IPS DF 6.9 (cell line): ENCODE data around the gene COX7C.
"Not testable (repeated sequence)": the region's sequence is repeated elsewhere in the genome, so short reads cannot be mapped to it uniquely, and the experiment has no call there.

Experiments
- DNase-seq: peaks from one replicate; pipeline ENCODE4 v3.0.0-alpha.2; 2013; ENCODE audit warnings: low read depth, low spot score
- H3K27ac ChIP-seq: one replicate; pipeline ENCODE4 v1.5.1; 2013; ENCODE audit warnings: low read length, control low read depth
- H3K27me3 ChIP-seq: 2 replicates; pipeline ENCODE4 v1.6.1; 2013; ENCODE audit warnings: mild to moderate bottlenecking, low read length; ENCODE audit not compliant: control insufficient read depth, insufficient read depth
- H3K36me3 ChIP-seq: 2 replicates; pipeline ENCODE4 v1.6.1; 2013; ENCODE audit warnings: low read length; ENCODE audit not compliant: control insufficient read depth, insufficient read depth
- H3K4me1 ChIP-seq: 2 replicates; pipeline ENCODE4 v1.6.1; 2013; ENCODE audit warnings: low read length; ENCODE audit not compliant: control insufficient read depth, insufficient read depth
- H3K4me3 ChIP-seq: 2 replicates; pipeline ENCODE4 v1.5.1; 2013; ENCODE audit warnings: mild to moderate bottlenecking, low read length
- H3K9me3 ChIP-seq: 2 replicates; pipeline ENCODE4 v1.6.1; 2013; ENCODE audit warnings: low read length, inconsistent platforms; ENCODE audit not compliant: control insufficient read depth, insufficient read depth
- WGBS: extraction: QIAGEN DNeasy Blood & Tissue Kit; methylation state at CpG from one replicate; pipeline ENCODE4 v1.1.7; 2013; ENCODE audit warnings: mixed read lengths, missing lambda C conversion rate; ENCODE audit not compliant: insufficient read length, insufficient coverage; 5-methylcytosine and 5-hydroxymethylcytosine counted together

COX7C gene

DNA sequence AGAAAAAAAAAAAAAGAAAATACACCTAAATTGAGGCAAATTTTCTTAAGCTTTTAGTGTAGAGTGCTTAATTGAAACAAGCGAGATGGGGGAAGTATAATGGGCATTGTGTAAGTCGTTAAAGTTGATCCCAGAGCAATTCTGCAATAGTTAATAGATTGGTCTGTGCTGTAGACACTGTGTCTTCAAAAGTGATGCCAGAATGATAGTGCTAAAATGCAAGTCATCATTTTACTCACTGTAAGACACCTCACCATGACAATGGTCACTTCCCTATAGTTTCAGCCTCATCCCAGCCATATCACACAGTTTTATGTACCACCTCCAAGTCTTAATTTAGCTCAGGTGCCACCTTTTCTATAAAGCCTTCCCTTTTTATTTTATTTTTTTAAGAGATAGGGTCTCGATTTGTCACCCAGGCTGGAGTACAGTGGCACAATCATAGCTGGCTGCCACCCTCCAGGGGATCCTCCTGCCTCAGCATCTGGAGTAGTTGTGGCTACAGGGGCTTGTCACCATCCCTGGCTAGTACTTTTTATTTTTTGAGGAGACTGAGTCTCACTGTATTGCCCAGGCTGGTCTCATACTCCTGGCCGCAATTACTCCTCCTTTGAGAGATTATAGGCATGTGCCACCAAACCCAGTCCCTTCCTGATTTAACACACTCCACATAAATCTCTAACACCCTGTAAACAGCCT, 6.2 kb downstream of the COX7C start:
- H3K27ac ChIP-seq = no peak overlapping the region
- H3K4me1 ChIP-seq = no peaks in the 10 kb centered on the region
- H3K9me3 ChIP-seq = no peaks in the 10 kb centered on the region
- no peaks in the 10 kb centered on the region for H3K27me3 ChIP-seq
- DNase-seq = no peak
- no peak overlapping the region for H3K4me3 ChIP-seq
- H3K36me3 ChIP-seq = peaks cover 14% of the 10 kb centered on the region
- WGBS = no CpG with 5 or more reads among the region's 4 CpGs

- no peaks in the 10 kb centered on the region for H3K9me3 ChIP-seq
- no CpG with 5 or more reads among the region's 2 CpGs for WGBS
- DNase-seq = no peak
- H3K4me1 ChIP-seq = no peaks in the 10 kb centered on the region
- H3K4me3 ChIP-seq = no peak overlapping the region
- H3K27ac ChIP-seq = no peak overlapping the region
- H3K36me3 ChIP-seq = peaks cover 6% of the 10 kb centered on the region
- H3K27me3 ChIP-seq = no peaks in the 10 kb centered on the region
Observed at GRCh38 chr5:86625148-86625547, 7.4 kb downstream of the COX7C start.

DNA sequence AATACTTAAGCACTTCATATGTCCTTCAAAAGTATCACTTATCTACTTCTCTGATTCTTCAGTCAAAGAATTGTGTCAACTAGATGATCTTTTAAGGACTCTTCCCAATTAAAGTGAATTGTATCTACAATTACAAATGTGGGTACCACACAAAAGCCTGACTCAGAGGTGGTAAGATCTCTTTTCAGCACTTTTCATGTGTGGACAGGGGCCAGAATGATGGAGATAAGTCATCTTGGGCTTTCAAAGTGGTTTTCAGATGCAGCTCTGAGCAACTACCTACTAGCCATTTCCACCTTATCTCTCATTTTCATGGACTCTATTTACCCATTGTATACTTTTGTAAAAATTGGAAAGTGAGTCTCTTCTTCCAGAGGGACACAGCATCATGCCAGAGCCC, 8.4 kb downstream of the COX7C start:
- DNase-seq = no peak
- Histone ChIP-seq H3K4me3 (no peak overlapping the region), H3K36me3 (peaks cover 4% of the 10 kb centered on the region), H3K27me3 (no peaks in the 10 kb centered on the region), H3K9me3 (no peaks in the 10 kb centered on the region), H3K27ac (no peak overlapping the region), H3K4me1 (no peaks in the 10 kb centered on the region)

DNA sequence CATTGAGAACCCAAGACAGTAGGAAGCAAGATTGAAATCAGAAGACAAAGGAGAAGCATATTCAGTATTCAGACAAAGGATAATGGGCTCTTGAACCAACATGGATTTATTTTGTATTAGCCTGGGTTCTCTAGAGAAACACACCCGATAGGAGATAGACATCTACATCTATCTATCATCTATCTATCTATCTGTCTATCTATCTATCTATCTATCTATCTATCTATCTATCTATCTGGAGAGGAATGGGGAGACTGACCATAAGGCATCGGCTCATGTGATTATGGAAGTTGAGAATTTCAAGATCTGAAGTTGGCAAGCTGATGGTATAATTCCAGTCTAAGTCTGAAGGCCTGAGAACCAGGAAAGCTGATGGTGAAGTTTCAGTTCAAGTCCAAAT, 13.4 kb downstream of the COX7C start:
- no CpG with 5 or more reads among the region's 2 CpGs for WGBS
- no peak overlapping the region for H3K4me3 ChIP-seq
- no peaks in the 10 kb centered on the region for H3K27me3 ChIP-seq
- no peaks in the 10 kb centered on the region for H3K4me1 ChIP-seq
- no peaks in the 10 kb centered on the region for H3K9me3 ChIP-seq
- DNase-seq = no peak
- H3K27ac ChIP-seq = no peak overlapping the region
- H3K36me3 ChIP-seq = no peaks in the 10 kb centered on the region

GRCh38 chr5:86640998-86641397, 23.3 kb downstream of the COX7C start:
- DNase-seq = no peak
- Histone ChIP-seq H3K4me1 (peaks cover 8% of the 10 kb centered on the region; the same call in 1 of the 2 replicates), H3K27ac (no peak overlapping the region), H3K4me3 (no peak overlapping the region), H3K27me3 (no peaks in the 10 kb centered on the region), H3K9me3 (no peaks in the 10 kb centered on the region), H3K36me3 (no peaks in the 10 kb centered on the region)
- WGBS = no CpG with 5 or more reads among the region's 2 CpGs

- Histone ChIP-seq H3K27me3 (no peaks in the 10 kb centered on the region), H3K4me1 (peaks cover 5% of the 10 kb centered on the region; the same call in 1 of the 2 replicates), H3K4me3 (no peak overlapping the region), H3K9me3 (no peaks in the 10 kb centered on the region), H3K36me3 (no peaks in the 10 kb centered on the region; the same call in 1 of the 2 replicates), H3K27ac (peak overlapping the region; percentile 40)
- WGBS = no CpG with 5 or more reads among the region's 3 CpGs
- DNase-seq = peak; percentile 52
Observed at GRCh38 chr5:86644843-86645242, 27.1 kb downstream of the COX7C start.

DNA sequence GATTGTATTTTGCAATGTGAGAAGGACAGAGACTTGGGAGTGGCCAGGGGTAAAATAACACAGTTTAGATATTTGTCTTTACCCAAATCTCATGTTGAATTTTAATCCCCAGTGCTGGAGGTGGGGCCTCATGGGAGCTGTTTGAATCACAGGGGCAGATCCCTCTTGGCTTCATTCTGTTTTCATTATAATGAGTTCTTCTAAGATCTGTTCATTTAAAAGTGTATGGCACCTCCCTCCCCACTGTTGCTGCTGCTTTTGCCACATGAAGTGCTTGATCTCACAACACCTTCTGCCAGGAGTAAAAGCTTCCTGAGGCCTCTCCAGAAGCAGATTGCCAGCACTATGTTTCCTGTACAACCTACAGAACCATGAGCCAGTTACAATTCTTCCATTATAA, 28.1 kb downstream of the COX7C start:
- no peaks in the 10 kb centered on the region for H3K9me3 ChIP-seq
- H3K27ac ChIP-seq = no peak overlapping the region
- H3K4me3 ChIP-seq = no peak overlapping the region
- H3K27me3 ChIP-seq = no peaks in the 10 kb centered on the region
- no peaks in the 10 kb centered on the region; the same call in 1 of the 2 replicates for H3K36me3 ChIP-seq
- H3K4me1 ChIP-seq = peaks cover 5% of the 10 kb centered on the region; the same call in 1 of the 2 replicates
- no peak for DNase-seq

DNA sequence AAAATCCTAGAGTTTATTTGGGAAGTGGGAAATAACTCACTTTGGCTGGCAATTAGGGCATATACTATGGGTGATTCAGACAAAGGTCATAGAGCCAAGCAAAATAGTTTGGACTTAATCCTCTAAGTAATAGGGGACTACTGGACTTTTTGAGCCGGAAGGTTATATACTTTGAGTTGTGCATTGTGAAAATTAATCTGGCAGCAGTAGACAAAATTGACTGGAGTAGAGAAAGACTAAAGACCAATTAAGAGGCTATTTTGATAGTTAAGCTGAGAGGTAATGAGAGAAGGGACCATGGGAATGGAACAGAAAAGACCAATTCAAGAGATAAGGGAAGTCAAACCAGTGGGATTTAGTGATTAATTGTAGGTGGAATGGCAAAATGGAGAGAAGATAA, 28.9 kb downstream of the COX7C start:
- DNase-seq = no peak
- no peaks in the 10 kb centered on the region for H3K9me3 ChIP-seq
- no peaks in the 10 kb centered on the region for H3K27me3 ChIP-seq
- no peak overlapping the region for H3K4me3 ChIP-seq
- H3K4me1 ChIP-seq = peaks cover 5% of the 10 kb centered on the region; the same call in 1 of the 2 replicates
- no peaks in the 10 kb centered on the region; the same call in 1 of the 2 replicates for H3K36me3 ChIP-seq
- WGBS = no CpG with 5 or more reads among the region's 1 CpG
- no peak overlapping the region for H3K27ac ChIP-seq

DNA sequence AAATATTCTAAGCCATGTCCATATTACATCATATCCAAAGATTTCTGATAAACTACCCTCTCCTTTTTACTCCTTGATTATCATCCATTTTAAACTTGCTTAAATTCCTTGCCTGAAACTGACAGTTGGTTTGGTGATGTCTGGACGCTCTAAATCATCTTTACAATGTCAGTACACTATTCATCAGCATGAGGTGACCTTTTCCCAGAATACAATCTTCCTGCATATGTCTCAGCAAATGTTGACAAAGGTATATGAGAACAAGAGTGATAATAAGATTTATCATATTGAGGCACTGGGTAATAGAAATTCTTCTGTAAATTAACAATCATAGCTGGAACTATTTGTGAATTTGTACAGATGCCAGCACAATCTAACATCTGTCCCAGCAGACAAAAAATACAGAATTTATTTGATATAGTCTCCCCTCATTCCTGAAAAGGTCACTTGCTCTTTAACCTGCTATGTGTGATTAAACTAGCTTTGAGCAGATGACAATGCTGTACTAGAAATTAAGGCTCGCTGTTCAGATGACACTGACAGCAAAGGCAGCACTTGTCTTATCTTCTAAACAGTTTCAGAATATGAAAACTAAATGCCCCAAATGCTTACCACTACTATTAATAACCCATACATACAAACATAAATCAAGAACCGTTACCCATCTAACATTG, 32.2 kb downstream of the COX7C start:
- H3K27ac ChIP-seq = no peak overlapping the region
- H3K4me3 ChIP-seq = no peak overlapping the region
- DNase-seq = no peak
- WGBS = 100% methylated on average over 1 of the region's 3 CpGs
- peaks cover 3% of the 10 kb centered on the region; the same call in 1 of the 2 replicates for H3K4me1 ChIP-seq
- H3K9me3 ChIP-seq = no peaks in the 10 kb centered on the region
- H3K36me3 ChIP-seq = no peaks in the 10 kb centered on the region; the same call in 1 of the 2 replicates
- H3K27me3 ChIP-seq = no peaks in the 10 kb centered on the region

GRCh38 chr5:86660771-86661170, 43.0 kb downstream of the COX7C start:
- not testable (repeated sequence) for H3K4me3 ChIP-seq, H3K27me3 ChIP-seq, H3K9me3 ChIP-seq, H3K27ac ChIP-seq, H3K36me3 ChIP-seq, DNase-seq, H3K4me1 ChIP-seq
- no CpG with 5 or more reads among the region's 2 CpGs for WGBS

- DNase-seq = no peak
- no CpG with 5 or more reads among the region's 2 CpGs for WGBS
Observed at GRCh38 chr5:86664173-86664572, 46.4 kb downstream of the COX7C start.

More at GRCh38 chr5:86664173-86664572, 46.4 kb downstream of the COX7C start:
- Histone ChIP-seq H3K4me1 (no peaks in the 10 kb centered on the region), H3K36me3 (no peaks in the 10 kb centered on the region), H3K9me3 (no peaks in the 10 kb centered on the region), H3K27me3 (no peaks in the 10 kb centered on the region), H3K27ac (no peak overlapping the region), H3K4me3 (no peak overlapping the region)
